Right kidney (tissue), 9 donors: Measurements from ENCODE around the gene CCDC157.
A peak's percentile ranks its signal among the peaks of the same experiment; 100 is the strongest.

Source experiments
- DNase-seq: peaks from one replicate; pipeline ENCODE4 v3.0.0-alpha.2; 2016
- long read RNA-seq, 8 donors: transcript quantifications; one replicate each; lab custom pipeline, GENCODE V29; 2026

CCDC157 gene
- long read RNA-seq, donor 1, partial matches to known transcripts = 0 of 4 reads
- long read RNA-seq, donor 1, other reads (novel, unspliced or antisense) = 0 of 4 reads
- long read RNA-seq, donor 2, partial matches to known transcripts = 32 of 34 reads
- long read RNA-seq, donor 2, other reads (novel, unspliced or antisense) = 0 of 34 reads
- long read RNA-seq, donor 3, partial matches to known transcripts = 0 of 3 reads
- long read RNA-seq, donor 3, other reads (novel, unspliced or antisense) = 0 of 3 reads
- long read RNA-seq, donor 4, partial matches to known transcripts = 0 of 9 reads
- long read RNA-seq, donor 4, other reads (novel, unspliced or antisense) = 7 of 9 reads
- long read RNA-seq, donor 5, partial matches to known transcripts = 0 of 1 reads
- long read RNA-seq, donor 5, other reads (novel, unspliced or antisense) = 0 of 1 reads
- long read RNA-seq, donor 6, partial matches to known transcripts = 0 of 3 reads
- long read RNA-seq, donor 6, other reads (novel, unspliced or antisense) = 0 of 3 reads
- long read RNA-seq, donor 7, partial matches to known transcripts = 0 of 14 reads
- long read RNA-seq, donor 7, other reads (novel, unspliced or antisense) = 11 of 14 reads
- long read RNA-seq, donor 8, transcript CCDC157-202 (3 exons, 1,759 nt) = major isoform, 6 of 6 reads
- long read RNA-seq, donor 8, partial matches to known transcripts = 0 of 6 reads
- long read RNA-seq, donor 8, other reads (novel, unspliced or antisense) = 0 of 6 reads

DNA sequence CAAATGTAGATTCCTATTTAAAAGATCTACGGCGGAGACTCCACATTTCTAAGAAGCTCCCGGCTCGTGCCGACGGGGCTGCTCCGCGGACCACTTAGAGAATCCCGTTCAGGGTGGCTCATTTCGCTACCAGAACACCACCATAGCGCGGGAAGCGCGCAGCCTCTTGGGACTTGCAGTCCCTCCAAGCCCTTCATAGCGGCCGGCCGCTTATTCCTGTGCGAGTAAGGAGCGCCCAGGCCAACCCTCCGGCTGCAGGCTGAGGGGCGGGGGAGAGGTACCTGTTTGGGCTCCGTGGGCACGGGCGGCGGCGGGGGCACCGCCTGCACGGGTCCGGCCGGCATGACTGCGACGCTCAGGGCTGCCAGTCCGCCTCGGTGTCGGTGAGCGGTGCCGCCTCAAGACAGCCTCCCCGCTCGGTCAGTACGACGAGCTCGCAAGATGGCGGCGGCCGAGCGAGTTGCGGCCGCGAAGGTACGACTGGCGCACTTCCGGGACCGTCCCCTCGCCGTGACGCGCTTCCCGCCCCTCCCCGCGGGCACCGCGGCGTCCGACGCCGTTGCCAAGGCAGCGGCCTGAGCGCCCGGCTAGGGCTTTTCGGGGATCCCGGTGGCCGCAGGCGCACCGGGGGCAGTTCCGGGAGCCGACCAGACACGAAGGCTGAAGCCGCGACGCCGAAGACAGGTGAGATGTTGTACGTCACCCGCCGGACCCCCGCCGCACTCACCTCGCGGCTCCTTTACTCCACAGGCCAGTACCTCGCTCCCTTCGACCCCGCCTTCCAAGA is at the start of gene CCDC157, which contains the start of gene SF3A1:
Gene CCDC157 (plus strand): TSS at position 559 of the 787 bp plus-strand sequence. CDS start 8,994 bp downstream, outside the sequence.
Gene SF3A1 (minus strand): TSS at position 446 of the 787 bp plus-strand sequence. CDS start 102 bp downstream, at position 344.
- DNase-seq = peak; percentile 99

DNA sequence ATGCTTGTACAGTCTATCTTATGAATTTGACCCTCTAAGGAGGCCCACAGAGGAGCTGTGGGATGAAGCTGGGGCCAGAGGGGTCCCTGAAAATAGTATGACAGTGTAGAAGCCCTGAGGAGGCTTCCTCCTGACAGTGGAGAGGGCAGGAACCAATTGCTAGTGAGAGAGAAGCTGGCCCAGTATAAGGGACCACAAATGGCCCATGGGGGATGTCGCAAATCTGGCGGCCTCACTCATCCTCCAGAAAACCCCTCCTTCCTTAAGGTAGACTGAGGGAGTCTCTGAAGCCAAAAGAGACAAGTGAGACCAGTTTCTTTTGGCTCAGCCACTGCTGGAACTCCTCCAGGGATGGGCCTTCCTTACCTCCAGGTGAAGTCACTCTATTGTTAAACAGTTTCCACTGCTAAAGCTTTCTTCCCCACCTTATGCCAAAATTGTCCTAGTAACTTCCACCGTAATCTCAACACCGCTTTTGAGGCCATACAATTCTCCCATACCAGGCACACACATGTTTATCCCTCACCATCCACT is 49.7 kb upstream of the CCDC157 start:
- no peak for DNase-seq

DNA sequence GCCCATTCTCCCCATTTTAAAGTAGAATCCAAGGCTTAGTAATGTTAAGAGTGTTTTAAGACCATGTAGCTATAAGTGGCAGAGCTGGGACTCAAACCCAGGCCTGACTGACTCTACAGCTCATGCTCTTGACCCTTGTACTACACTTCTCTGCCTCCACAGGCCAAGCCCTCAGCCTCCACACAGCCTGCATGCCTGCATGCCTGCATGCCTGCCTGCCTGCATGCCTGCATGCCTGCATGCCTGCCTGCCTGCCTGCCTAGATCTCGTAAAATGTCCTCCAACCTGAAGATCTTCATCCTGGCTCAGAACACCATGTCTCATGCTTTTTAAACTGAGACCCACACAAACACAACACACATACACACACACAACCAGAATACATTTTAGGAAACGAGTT is 48.7 kb upstream of the CCDC157 start:
- DNase-seq = no peak

DNA sequence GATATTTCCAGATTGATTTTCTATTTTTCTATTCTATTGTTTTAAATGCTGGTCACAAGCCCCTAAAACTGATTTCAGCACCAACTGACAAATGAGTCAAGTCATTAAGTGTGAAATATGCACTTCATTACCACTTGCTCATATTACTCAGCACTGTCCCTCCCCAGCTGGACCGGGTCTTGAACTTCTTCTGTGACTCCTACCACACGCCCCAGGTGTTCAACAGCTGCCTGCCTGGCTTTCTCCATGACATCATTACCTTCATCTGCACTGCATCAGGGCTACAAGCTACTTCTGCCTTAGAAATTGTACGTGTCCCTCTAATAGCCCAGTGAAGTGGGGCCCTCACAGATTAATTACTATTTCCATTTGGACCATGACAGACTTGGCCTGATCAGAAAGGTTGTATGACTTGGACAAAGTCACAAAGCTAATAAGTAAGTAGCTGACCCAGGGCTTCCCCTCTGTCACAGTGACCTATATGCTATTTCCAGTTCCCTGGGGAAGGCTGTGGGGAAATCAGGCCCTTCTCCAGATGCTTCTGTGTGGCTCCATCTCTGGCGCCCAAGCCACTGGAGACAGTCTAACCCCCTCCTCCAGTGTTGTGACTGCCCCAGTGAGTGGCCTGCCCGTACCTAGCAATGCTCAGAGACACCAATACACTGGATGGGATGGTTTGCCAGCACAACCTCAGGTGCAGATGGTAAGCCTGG is 48.1 kb upstream of the CCDC157 start:
- DNase-seq = no peak

DNA sequence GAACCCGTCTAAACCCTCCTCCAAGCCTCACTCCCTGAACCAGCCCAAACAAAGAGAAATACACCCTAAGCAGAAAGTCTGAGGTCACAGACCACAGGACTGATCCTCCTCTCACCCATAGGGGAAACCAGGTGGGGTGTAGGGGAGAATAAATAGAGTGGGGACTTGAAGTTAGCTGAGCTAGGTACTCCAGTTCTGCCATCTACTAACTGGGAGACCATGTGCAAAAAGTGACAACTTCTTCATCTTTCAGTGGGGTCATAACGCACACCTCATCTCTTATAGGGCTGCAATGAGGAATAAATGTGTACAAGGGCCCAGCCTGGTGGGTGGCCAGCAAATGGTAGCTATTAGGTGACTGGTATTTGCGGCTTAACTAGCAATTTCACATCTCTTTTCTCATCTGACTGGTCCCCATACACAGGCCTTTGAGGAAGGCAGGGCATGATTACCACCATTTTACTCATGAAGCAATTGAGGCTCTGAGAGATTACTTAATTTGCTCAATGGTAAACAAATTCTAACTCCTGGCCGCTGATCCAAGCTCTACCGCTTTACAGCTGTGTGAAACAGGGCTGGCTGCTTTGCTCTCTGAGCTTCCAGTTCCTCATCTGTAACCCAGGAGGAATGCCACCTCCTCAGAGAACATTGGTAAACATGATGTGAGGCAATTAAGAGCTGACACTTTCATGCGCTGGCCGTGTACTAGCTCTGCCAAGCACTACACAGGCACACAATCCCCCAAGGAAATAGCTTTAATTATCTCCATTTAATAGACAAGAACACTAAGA is 46.7 kb upstream of the CCDC157 start:
- DNase-seq = no peak

DNA sequence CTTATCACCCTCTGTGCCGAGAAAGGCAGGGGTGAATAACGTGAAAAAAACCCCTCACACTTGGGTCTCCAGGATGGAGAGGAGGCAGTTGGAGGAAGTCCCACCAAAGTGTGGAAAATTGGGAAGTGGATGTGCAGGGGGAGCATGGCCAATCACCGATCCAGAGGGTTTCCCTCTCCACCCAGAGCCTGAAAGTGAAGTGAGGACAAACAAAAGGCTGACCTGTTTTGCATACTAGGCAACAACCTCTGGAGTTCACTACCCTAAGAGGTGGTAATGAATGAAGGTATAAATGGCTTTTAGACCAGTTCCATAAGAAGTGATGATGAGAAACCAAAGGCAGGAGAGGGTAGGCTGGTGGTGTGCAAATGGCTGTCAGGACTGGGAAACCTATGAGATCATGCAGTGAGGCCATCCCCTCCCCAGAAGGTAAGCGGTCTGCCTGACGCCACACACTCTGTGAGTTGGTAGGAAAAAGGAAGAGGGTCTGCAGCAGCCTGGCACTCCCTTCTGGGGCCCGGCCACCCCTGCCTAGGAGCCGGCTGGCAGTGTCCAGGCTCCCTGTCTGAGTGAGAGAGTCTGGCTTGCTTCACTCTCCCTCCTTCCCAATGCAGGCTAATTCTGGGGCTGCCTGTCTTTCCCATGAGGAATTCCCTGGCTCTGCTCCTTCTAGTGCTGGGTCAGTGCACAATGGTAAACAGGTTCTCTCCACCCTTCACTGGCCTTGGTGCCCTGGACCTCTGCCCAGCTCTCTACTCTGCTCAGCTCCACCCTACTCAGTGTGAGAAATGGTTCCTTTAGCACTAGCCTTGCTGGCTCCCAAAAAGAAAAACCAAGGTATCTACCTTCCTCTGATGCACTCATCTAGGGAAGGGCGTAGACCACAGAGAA is 45.7 kb upstream of the CCDC157 start:
- peak; percentile 67 for DNase-seq

DNA sequence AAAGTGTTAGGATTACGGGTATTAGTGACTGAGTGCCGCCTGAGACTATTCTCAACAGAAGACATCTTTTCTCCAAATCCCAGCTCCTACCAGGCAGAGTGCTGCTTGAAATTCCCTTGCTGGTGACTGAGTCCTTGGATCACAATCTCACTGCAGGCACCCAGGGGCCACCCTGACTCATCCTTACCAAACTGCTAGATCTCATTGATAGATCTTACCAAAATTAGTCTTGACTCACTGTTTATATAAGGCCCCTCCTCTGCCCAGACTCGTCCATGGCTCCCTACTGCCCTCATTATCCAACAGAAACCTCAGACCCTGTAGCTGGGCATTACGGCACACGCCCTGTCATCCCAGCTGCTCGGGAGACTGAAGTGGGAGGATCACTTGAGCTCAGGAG is 44.8 kb upstream of the CCDC157 start:
- no peak for DNase-seq

DNA sequence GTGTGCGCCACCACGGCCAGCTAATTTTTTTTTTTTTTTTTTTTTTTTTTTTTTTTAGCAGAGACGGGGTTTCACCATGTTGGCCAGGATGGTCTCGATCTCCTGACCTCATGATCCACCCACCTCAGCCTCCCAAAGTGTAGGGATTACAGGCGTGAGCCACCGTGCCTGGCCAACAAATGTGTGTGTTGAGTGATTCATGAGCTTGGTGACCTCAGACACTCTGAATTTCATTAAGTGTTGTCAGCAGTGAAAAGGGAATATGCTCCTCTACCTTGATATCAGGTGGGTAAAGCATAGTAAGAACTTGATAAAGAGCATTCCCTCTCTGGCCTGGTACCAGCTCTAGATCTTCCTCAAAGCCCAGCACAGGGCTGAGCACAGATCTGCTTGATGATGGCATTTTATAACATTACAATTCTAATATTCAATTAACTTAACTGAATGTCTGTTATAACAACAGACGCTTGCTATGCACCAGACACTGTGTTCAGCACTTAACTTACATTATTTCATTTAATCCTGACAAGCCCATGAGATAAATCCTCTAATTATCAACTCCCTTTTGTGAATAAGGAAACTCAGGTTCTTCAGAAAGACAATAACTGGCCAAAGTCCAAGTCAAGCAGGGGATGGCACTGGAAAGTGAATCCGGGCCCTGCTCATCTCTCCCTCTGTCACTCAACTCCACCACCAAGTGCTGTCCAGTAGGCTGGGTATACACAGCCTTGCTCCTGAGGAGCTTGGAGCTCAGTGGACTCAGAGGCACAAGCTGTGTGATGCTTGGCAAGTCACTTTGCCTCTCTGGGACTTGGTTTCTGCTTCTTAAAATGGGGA is 43.1 kb upstream of the CCDC157 start:
- DNase-seq = no peak

DNA sequence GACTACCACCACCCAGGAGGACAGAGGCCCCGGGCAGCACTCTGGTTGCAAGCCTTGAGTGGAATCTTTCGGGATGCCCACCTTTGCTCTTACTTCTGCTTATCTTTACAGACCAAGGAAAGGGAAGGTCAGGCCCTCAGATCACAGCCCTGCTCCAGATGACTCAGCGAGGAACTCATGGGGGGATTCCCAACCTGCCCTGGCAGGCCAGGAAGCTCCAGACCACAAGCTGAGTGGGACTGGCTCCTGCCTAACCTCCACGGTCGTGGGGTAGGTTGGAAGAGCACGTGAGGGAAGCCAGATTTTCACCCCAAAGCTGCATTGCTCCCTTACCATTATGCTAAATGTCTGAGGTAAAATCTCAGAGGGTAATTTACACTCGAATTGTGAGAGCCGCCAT is 41.9 kb upstream of the CCDC157 start:
- DNase-seq = no peak

DNA sequence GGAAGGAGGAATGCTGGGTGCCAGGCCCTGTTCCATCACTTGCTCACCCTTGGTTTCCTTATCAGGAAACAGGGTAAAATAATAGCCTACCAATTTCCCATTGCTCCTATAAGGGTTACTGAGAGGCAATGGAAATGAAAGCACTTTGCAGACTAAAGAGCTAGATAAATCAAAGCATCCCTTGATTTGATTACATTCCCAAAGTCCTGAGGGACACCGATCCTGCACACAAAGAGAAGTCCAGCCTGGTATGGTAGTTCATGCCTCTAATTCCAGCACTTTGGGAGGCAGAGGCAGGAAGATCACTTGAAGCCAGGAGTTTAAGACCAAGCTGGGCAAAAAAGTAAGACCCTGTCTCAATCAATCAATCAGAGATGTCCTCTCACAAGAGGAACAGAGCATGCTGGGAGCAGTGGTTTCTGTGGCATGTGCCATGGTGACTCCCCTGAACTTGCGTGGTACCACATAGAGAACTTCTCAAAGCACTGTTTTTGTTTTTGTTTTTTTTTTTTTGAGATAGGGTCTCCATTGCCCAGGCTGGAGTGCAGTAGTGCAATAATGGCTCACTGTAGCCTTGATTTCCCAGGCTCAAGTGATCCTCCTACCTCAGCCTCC is 40.7 kb upstream of the CCDC157 start:
- no peak for DNase-seq

DNA sequence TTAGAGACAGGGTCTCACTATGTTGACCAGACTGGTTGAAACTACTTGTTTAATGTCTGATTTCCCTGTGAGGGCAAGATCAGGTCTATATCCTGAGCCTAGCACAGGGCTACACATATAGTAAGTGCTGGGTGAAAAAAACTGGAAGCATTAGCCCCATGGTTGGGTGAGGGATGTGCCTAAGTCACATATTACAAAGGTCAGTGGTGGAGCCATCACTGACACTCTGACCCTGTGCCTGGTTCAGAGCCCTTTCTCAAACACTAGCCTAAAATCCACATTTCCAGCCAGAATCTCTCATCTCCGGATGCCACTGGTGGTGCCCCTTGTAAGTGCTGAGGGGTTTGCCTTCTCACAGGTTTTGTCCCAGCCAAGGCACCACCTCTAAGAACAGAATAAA is 39.0 kb upstream of the CCDC157 start:
- DNase-seq = no peak

DNA sequence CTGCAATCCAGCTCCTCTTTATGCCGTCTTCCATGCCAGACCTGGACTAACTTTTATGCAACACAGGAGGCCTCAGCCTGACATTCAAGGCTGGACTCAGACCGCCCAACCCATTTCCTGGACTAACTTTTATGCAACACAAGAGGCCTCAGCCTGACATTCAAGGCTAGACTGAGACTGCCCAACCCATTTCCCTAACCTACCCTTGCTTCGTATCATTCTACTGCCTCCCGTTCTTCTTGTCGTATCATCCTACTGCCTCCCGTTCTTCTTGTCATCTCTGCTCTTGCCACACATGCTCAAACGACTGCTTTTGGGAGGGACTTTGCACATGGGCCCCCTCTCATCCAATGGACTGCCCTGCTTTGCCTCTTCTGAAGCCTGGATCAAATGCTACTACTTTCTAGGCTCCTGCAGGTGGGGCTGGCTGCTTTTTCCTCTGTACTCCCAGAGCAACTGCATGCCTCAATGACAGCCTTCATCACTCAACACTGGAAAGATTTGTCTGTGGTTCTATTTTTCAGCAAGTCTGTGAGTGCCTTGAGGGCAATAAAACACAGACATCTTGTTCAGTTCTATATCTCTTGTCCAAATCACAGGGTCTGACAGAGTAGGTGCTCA is 37.9 kb upstream of the CCDC157 start:
- no peak for DNase-seq

DNA sequence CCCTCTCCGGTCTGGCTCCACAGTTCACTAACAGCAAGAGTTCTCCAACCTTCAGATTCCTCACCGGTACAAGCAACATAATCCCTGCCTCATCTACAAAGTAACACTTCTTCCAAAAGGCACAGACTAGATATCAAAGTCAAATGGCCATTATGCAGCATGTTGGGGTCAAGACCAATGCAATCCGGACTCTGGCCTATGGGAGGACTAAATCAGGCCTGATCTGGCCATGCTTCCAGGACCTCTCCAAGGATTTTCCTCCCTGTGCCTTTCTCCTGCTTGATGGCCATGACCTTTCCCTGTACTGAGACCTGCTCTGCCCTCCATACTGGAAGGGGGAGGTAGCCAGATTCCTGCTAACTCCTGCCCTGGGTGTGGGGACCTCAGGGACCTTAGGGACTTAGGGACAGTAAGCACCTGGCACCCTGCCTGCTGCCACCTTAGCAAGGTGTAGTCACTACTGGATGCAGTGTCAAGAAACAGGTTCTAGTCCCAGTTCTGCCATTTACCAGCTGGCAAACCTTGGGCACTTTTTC is 36.7 kb upstream of the CCDC157 start:
- DNase-seq = no peak

DNA sequence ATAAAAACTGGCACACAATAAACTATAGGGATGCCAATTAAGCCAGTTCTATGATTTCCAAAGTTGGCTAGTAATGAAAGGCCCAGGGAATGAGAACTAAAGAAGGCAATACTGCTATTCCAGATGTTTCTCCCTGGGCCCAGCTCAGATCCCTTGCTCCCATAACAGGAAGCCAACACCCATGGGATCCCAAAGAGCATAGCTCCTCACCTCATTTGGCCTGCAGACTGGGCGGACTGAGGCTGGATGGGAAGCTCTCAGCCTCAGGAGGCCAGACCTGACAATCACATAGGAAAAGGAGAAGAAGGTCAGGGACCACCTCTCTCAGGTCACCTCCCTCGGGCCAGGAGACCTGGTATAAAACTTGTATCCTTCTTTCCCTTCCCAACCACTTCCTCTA is 35.3 kb upstream of the CCDC157 start:
- DNase-seq = no peak

DNA sequence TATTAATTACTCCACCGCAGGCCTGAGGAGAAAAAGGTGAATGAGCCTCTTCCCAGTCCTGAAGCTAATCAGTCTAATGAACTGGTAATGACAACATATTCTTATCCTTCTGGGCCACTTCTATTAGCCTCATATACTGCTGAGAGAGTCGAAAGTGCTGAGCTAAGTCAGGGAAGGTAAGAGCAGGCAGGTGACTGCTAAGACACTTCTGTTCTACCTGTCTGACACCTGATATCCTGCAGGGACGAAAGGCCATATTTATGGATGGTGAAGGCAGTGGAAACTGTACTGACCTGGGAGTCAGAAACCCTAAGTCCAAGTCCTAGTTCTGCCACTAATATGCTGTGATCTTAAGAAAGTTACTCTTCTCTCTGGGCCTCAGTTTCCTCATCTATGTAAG is 33.6 kb upstream of the CCDC157 start:
- no peak for DNase-seq

DNA sequence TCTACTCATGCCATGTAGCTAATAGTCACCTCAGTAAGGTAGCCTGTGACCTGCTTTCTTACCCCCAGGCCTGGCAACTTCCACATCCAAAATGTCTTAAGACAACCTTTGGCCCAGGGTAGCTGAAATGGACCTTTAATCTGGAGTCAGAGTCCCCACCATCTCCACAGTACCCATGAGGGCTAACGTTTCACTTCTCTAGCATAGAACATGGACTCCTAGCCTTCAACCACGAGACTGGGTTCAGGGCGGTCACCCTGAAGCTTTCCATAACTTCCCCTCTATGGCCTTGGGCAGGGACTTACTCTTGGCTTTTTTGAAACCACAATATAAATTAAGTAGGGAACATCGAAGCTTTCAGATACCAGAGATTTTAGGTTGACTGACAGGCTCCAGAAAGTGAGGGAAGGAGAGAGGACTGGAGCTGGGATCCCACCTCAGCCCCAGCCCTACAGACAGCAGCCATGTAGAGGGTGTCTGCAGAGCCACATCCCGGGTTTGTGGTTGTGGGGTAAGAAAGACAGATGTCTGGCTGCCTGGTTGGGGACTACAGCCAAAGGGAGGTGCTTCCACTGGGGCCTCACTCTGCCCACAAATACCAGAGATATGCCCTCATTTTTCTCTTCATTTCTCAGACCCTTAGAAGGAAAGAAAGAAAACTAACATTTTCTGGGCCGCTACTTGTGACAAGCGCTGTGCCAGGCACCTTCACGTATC is 32.6 kb upstream of the CCDC157 start:
- DNase-seq = no peak
